HG03342 (cell line): ENCODE data around the gene SGPL1.
"Not testable (repeated sequence)": the region's sequence is repeated elsewhere in the genome, so short reads cannot be mapped to it uniquely, and the experiment has no call there.

Source experiments
- ATAC-seq: cut with Tn5 transposase; IDR thresholded peaks from one replicate; pipeline ENCODE4 v1.9.1; 2021; ENCODE audit warnings: mild to moderate bottlenecking, moderate library complexity; ENCODE audit not compliant: unreplicated experiment

The SGPL1 gene

GRCh38 chr10:70916241-70916640 is 100.5 kb downstream of the SGPL1 start:
- no peak for ATAC-seq

DNA sequence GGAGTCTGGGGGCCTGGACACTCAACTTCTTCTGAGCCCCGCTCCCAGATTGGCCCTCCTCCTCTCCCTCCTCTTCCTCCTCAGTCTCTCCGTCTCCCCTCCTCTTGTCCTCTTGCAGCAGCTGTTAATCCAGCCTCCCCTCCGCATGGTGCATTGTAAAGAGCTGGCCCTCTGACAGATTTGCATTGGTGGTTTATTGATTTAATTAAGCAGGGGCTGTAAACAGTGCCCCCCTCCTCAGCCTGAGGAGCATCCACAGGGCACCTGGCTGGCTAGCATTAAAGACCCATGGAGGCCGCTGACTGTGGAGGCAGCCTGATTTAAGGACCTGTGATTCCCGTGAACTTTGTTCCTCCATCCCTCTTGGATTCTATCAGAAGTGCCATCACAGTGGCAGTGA is 101.5 kb downstream of the SGPL1 start:
- ATAC-seq, result no peak

GRCh38 chr10:70917635-70918034 is 101.9 kb downstream of the SGPL1 start:
- no peak for ATAC-seq

- ATAC-seq, result no peak
These were observed 103.2 kb downstream of the SGPL1 start for GRCh38 chr10:70918851-70919530.

GRCh38 chr10:70919906-70920305 is 104.2 kb downstream of the SGPL1 start:
- ATAC-seq, result not testable (repeated sequence)

DNA sequence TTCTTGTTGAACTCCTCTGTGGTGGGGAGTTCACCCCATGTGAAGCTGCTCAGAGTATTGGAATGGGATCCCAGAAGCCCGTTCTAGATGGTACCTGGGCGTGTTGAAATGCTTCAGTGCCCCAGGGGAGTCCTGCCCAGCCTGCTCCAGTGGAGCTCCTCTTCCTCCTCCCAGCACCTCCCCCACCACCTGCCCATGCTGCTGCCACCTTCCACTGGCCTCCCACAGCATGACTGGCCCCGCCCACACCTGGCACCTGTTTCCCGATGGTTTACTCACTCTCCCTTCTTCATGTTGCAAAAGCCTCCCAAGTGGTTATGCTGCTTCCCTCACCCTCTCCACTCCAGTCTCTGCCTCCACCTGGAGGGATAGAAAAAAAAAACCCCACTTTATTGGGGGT is 104.8 kb downstream of the SGPL1 start:
- no peak for ATAC-seq

- ATAC-seq, result no peak
These were observed 105.5 kb downstream of the SGPL1 start for GRCh38 chr10:70921285-70921684.

DNA sequence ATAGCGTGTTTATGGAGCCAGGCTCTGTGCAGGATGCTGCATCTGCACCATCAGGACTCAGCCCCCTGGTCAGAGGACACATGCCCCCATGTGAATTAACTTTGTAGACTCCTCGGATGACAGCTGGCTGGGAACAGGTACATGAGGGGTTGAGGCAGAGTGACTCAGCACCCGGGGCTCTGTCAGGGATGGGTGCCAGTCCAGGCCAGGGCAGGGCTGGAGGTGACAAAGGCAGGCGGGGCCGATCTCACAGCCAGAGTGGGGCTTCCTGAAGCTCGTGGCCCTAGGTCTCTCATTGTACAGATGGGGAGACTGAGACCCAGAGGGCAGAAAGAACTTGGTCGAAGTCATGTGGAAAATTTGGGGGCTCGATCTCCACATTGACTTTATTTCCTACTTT is 107.9 kb downstream of the SGPL1 start:
- no peak for ATAC-seq

GRCh38 chr10:70925377-70926225 is 109.9 kb downstream of the SGPL1 start:
- no peak for ATAC-seq

DNA sequence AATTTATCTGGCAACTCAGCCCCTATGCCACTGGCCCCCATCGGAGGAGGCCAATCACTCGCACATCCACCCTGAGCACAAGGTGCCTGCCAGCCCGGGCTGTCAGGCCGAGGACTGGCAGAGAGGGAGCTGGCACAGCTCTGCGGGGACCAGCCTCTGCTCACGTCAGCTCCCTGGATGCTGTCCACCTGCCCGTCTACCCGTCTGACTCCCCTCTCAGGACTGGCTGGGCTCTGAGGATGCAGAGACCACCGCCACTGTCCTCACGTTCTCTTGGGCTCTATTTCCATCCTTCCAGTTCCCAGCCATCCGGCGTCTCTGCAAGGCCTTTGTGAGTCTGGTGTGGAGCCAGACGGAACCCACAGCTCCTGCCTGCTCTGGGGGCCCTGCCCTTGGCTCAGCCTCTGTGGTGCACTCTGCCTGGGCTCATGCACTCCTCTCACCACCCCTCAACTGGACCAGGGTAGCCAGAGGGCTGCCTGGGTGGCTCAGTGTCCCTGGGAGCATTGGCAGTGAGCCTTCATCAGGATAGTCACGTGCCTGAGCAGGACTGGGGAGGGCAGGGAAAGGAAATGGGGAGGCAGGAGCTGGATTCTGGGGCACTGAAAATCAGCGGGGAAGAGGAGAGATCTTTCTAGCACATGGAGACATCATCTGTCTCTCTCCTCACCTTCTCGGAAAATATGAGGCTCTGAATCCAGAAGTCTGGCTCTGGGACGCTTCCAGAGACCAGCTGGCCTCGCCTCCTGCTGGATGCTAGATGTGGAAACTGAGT is 110.7 kb downstream of the SGPL1 start:
- no peak for ATAC-seq

DNA sequence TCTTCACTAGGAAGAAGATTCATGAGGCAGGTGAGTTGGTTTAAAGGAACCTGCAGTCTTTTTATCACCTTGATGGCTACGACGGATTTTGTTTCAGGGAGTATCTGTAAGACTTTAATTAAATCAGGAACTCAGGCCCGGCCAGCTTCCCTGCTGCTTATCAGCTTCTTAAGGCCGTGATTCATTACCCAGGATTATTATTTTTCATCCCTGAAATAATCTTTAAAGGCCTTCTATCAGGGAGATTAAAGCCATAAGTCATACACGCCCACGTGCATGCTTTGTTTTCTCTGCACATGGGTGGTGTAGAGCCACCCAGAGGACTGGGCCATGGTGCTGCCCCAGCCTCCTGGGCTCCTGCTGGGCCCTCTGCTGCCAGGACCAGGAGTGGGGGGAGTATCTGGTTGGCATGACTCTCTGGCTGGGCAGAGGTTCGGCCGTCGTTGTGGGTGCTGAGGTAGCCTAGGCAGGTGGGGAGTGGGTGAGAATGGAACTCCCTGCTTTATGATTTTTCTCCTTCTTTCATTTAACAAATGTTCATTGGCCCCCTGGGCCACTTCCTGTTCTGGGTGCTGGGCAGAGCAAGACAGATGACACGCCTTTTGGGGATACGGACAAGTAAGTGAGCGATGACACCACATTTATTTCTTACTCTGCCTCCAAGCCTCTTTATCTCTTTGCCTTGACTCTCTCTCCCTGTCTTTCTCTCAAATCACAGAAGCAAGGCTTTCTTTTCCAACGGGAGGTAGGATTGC is 111.6 kb downstream of the SGPL1 start:
- ATAC-seq, result no peak

DNA sequence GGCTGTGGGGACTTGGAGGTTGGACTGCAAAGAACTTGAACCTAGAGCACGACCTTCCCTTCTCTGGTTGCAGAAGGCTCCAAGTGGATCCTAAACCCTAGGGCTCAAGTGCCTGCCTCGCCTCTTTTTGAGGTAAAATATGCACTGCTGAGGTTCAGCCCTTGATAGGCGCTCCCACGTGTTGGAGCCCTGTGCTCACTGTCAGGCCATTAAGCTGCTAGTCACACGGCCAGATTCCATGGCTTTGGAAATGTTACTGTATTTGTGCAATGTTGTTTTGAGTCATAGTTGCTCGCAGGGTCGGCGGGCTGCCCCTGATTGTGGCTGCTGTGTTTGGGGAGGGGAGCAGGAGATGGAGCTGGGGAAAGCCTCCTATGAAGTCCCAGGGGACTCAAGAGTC is 112.4 kb downstream of the SGPL1 start:
- ATAC-seq, result no peak

- ATAC-seq, result no peak
These were observed 114.7 kb downstream of the SGPL1 start for GRCh38 chr10:70930263-70931000.
